DOHH2 (cell line): ENCODE data around the gene STRAP.

Experiments used
- H3F3A ChIP-seq: fragments of 200-600 bp; sonication (generic), shearing (Covaris generic); 2 replicates; pipeline ENCODE4 v1.6.0; 2016; ENCODE audit warnings: antibody characterized with exemption, mild to moderate bottlenecking; ENCODE audit not compliant: control insufficient read depth, insufficient read depth
- H3K27ac ChIP-seq: fragments of 200-600 bp; sonication (generic); 2 replicates; pipeline ENCODE4 v1.5.1; 2014; ENCODE audit warnings: low read depth, mild to moderate bottlenecking, low read length, moderate library complexity
- H3K27me3 ChIP-seq: fragments of 200-600 bp; sonication (generic); 2 replicates; pipeline ENCODE4 v1.6.1; 2014; ENCODE audit warnings: mild to moderate bottlenecking, low read length, mixed read lengths; ENCODE audit not compliant: control insufficient read depth
- H3K36me3 ChIP-seq: fragments of 200-600 bp; sonication (generic); 2 replicates; pipeline ENCODE4 v1.6.1; 2014; ENCODE audit warnings: mild to moderate bottlenecking, low read length, moderate library complexity, mixed read lengths; ENCODE audit not compliant: control insufficient read depth
- H3K4me1 ChIP-seq: fragments of 200-600 bp; sonication (generic); 2 replicates; pipeline ENCODE4 v1.6.1; 2014; ENCODE audit warnings: mild to moderate bottlenecking, low read length, mixed read lengths; ENCODE audit not compliant: control insufficient read depth
- H3K4me2 ChIP-seq: fragments of 200-600 bp; sonication (generic); 2 replicates; pipeline ENCODE4 v1.6.0; 2014; ENCODE audit warnings: mild to moderate bottlenecking, low read length, moderate library complexity
- H3K4me3 ChIP-seq: fragments of 200-600 bp; sonication (generic); 2 replicates; pipeline ENCODE4 v1.5.1; 2014; ENCODE audit warnings: mild to moderate bottlenecking, low read length, mixed read lengths
- H3K79me2 ChIP-seq: fragments of 200-600 bp; sonication (generic); 2 replicates; pipeline ENCODE4 v1.6.1; 2014; ENCODE audit warnings: mild to moderate bottlenecking, low read length, mixed read lengths; ENCODE audit not compliant: control insufficient read depth
- H3K9me2 ChIP-seq: fragments of 200-600 bp; sonication (generic); replicated peaks from 2 replicates; pipeline ENCODE4 v1.6.1; 2014; ENCODE audit warnings: mild to moderate bottlenecking, low read length, mixed read lengths; ENCODE audit not compliant: control insufficient read depth
- H3K9me3 ChIP-seq: fragments of 200-600 bp; sonication (generic); 2 replicates; pipeline ENCODE4 v1.6.1; 2014; ENCODE audit warnings: antibody characterized with exemption, low read length, mixed read lengths; ENCODE audit not compliant: control insufficient read depth, insufficient read depth
- H4K20me1 ChIP-seq: fragments of 200-600 bp; sonication (generic); 2 replicates; pipeline ENCODE4 v1.6.0; 2014; ENCODE audit warnings: low read depth, mild to moderate bottlenecking, antibody characterized with exemption, low read length, moderate library complexity; ENCODE audit not compliant: control insufficient read depth, insufficient read depth
- EZH2phosphoT487 ChIP-seq: fragments of 200-600 bp; sonication (generic); IDR thresholded peaks from 2 replicates; pipeline ENCODE4 v1.6.1; 2017; ENCODE audit warnings: borderline replicate concordance, mild to moderate bottlenecking, antibody characterized with exemption, low read length, moderate library complexity, mixed read lengths
- TF ChIP-seq, protein P1 (sequence below): fragments of 200-600 bp; sonication (generic); IDR thresholded peaks from one replicate; pipeline ENCODE4 v1.5.1; 2014; ENCODE audit warnings: antibody characterized with exemption, mild to moderate bottlenecking, low read depth, low read length; ENCODE audit not compliant: poor library complexity, severe bottlenecking

The STRAP gene

DNA sequence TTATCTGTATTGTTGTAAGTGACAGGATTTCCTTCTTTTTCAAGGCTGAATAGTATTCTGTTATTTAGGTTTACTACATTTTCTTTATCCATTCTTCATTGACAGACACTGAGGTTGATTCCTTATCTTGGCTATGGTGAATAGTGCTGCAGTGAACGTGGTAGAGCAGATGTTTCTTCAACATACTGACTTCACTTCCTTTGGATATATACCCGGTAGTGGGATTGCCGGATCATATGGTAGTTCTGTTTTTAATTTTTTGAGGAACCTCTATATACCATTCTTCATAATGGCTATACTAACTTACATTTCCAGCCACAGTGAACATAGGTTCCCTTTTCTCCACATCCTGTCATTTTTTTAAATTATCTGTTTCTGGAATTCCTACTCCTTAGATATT, 50.8 kb downstream of the STRAP start:
- Histone ChIP-seq H3K79me2 (peaks cover 29% of the 10 kb centered on the region), H3K27me3 (no peaks in the 10 kb centered on the region), H3K9me2 (no peaks in the 10 kb centered on the region), H3K9me3 (no peaks in the 10 kb centered on the region), H3F3A (peaks cover 4% of the 10 kb centered on the region; the same call in 1 of the 2 replicates), H3K4me2 (no peak overlapping the region), H3K27ac (no peak overlapping the region), H4K20me1 (no peaks in the 10 kb centered on the region), H3K4me1 (peaks cover 21% of the 10 kb centered on the region), H3K4me3 (no peak overlapping the region), H3K36me3 (no peaks in the 10 kb centered on the region)
- TF ChIP-seq, protein P1, sequence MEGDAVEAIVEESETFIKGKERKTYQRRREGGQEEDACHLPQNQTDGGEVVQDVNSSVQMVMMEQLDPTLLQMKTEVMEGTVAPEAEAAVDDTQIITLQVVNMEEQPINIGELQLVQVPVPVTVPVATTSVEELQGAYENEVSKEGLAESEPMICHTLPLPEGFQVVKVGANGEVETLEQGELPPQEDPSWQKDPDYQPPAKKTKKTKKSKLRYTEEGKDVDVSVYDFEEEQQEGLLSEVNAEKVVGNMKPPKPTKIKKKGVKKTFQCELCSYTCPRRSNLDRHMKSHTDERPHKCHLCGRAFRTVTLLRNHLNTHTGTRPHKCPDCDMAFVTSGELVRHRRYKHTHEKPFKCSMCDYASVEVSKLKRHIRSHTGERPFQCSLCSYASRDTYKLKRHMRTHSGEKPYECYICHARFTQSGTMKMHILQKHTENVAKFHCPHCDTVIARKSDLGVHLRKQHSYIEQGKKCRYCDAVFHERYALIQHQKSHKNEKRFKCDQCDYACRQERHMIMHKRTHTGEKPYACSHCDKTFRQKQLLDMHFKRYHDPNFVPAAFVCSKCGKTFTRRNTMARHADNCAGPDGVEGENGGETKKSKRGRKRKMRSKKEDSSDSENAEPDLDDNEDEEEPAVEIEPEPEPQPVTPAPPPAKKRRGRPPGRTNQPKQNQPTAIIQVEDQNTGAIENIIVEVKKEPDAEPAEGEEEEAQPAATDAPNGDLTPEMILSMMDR = no peak
- TF ChIP-seq EZH2phosphoT487 = no peak

- Histone ChIP-seq H3F3A (peaks cover 4% of the 10 kb centered on the region; the same call in 1 of the 2 replicates), H3K4me3 (no peak overlapping the region), H3K4me1 (peaks cover 24% of the 10 kb centered on the region), H4K20me1 (no peaks in the 10 kb centered on the region), H3K36me3 (no peaks in the 10 kb centered on the region), H3K79me2 (peaks cover 29% of the 10 kb centered on the region), H3K27me3 (no peaks in the 10 kb centered on the region), H3K4me2 (no peak overlapping the region), H3K9me2 (no peaks in the 10 kb centered on the region), H3K27ac (no peak overlapping the region), H3K9me3 (no peaks in the 10 kb centered on the region)
- no peak for TF ChIP-seq EZH2phosphoT487
- TF ChIP-seq, protein P1 = no peak
Observed at GRCh38 chr12:15933751-15934150, 51.6 kb downstream of the STRAP start.

GRCh38 chr12:15936751-15937150, 54.6 kb downstream of the STRAP start:
- Histone ChIP-seq H3F3A (peaks cover 5% of the 10 kb centered on the region; the same call in 1 of the 2 replicates), H3K9me3 (no peaks in the 10 kb centered on the region), H3K4me3 (no peak overlapping the region), H3K79me2 (peaks cover 24% of the 10 kb centered on the region), H4K20me1 (no peaks in the 10 kb centered on the region), H3K4me2 (no peak overlapping the region), H3K27me3 (no peaks in the 10 kb centered on the region), H3K9me2 (no peaks in the 10 kb centered on the region), H3K36me3 (no peaks in the 10 kb centered on the region), H3K4me1 (peaks cover 21% of the 10 kb centered on the region), H3K27ac (no peak overlapping the region)
- TF ChIP-seq, protein P1 = no peak
- no peak for TF ChIP-seq EZH2phosphoT487

DNA sequence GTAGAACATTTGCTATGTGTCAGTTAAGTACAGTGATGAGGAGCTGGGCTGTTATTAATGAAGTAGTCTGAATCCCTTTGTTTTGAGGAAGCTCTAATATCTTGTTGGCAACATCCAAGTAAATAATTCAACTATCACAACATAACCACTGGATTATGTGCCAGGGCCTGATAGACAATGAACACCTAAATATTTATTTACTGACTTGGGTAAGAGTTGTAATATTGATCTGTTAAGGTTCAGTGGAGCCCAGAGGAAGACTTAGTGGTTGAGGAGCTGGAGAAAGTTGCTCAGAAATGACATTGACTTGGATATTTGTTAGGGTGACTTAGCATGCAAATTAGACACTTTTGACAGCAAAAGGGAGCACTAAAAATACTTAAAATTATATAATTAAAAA, 55.7 kb downstream of the STRAP start:
- Histone ChIP-seq H3K4me3 (no peak overlapping the region), H3K27ac (no peak overlapping the region), H3K9me3 (no peaks in the 10 kb centered on the region), H4K20me1 (no peaks in the 10 kb centered on the region), H3K9me2 (no peaks in the 10 kb centered on the region), H3K4me2 (no peak overlapping the region; the same call in 1 of the 2 replicates), H3F3A (0 out of 2 replicates have a peak, but pooled peaks cover 2% of the 10 kb centered on the region), H3K27me3 (no peaks in the 10 kb centered on the region), H3K4me1 (peaks cover 16% of the 10 kb centered on the region), H3K36me3 (no peaks in the 10 kb centered on the region), H3K79me2 (peaks cover 23% of the 10 kb centered on the region)
- TF ChIP-seq EZH2phosphoT487 = no peak
- TF ChIP-seq, protein P1 = no peak
